ENCODE results near the gene FIZ1. TPM values are rescaled to one million over a fixed set of nuclear protein-coding genes. Genes with fewer than 3 reads are reported as not detected.
A peak's percentile ranks its signal among the peaks of the same experiment; 100 is the strongest.

Gene FIZ1
- total RNA-seq, 1 donor, result 4.3 TPM

DNA sequence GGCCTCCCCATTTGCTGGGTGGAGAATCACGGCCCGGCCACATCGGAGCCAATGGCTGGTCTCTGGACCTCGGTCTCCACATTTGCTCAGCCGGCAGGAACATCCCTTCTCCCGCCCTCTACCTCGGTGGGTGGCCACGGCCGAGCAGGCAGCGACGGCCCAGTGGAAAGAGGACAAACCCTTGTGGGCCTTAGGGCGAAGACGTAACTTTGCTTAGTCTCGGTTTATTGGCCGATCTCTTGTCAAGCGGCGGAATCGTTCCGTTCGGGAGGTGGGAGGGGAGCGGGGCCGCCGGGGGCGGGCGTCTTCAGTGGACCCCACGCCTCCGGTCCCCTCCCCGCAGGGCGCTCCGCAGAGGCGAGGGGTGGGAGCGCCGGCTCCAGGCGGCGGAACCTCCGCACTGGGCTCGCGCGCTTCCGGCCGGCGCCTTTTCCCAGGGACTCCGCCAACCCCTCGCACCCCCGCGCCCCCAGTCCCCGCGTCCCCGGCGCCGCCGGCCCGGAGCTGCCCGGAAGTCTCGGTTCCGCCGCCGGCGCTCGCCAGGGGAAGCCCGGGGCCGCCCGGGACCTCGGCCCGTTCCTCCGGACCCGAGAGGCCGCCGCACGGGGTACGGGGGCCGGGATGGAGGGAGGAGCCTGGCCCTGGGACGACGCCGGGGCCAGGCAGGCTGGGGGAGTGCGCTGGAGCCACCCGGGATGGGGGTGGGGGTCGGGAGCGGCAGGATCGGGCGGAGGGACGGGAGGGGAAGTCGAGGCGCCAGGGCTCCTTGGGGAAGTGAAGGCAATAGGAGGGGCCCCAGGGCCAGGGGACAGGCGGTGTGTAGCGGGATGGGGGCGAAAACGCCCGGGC is 41.5 kb upstream of the FIZ1 start, which contains the start of gene ZNF580:
Gene ZNF580 (plus strand): TSS at position 426 of the 849 bp plus-strand sequence. CDS start 1,507 bp downstream, outside the sequence.
- peak within 1 kb of the TSS; percentile 72 for H3K4me3 ChIP-seq (ENCODE audit: low read depth, low read length)
- peak; percentile 87 for DNase-seq (ENCODE audit: low read depth)
- TF ChIP-seq, protein P1, sequence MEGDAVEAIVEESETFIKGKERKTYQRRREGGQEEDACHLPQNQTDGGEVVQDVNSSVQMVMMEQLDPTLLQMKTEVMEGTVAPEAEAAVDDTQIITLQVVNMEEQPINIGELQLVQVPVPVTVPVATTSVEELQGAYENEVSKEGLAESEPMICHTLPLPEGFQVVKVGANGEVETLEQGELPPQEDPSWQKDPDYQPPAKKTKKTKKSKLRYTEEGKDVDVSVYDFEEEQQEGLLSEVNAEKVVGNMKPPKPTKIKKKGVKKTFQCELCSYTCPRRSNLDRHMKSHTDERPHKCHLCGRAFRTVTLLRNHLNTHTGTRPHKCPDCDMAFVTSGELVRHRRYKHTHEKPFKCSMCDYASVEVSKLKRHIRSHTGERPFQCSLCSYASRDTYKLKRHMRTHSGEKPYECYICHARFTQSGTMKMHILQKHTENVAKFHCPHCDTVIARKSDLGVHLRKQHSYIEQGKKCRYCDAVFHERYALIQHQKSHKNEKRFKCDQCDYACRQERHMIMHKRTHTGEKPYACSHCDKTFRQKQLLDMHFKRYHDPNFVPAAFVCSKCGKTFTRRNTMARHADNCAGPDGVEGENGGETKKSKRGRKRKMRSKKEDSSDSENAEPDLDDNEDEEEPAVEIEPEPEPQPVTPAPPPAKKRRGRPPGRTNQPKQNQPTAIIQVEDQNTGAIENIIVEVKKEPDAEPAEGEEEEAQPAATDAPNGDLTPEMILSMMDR (IDR thresholded peaks at IDR 0.05; ENCODE audit: insufficient read depth, low read depth, low read length), result no peak

- peak; percentile 73 for DNase-seq (ENCODE audit: low read depth)
- H3K4me3 ChIP-seq (ENCODE audit: low read depth, low read length), result peak overlapping the region; percentile 72
- TF ChIP-seq, protein P1 (IDR thresholded peaks at IDR 0.05; ENCODE audit: insufficient read depth, low read depth, low read length), result peak; percentile 38
Measured at GRCh38 chr19:55640043-55640576, 40.8 kb upstream of the FIZ1 start.

DNA sequence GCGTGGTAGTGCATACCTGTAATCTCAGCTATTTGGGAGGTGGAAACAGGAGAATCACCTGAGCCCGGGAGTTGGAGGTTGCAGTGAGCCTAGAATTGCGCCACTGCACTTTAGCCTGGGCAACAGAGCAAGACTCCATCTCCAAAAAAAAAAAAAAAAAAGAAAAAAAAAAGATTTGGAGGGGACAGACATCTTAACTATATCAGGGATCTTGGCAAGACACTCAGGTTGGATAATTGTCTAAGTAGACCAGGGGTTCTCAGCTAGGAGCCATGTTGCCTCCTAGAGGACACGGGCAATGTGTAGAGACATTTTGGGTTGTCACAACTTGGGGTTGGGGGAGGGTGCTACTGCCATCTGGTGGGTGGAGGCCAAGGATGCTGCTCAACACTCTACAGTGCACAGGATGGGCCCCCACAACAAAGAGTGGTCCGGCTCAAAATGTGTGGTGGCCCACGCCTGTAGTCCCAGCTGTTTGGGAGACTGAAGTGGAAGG is 39.6 kb upstream of the FIZ1 start:
- no peak overlapping the region for H3K4me3 ChIP-seq (ENCODE audit: low read depth, low read length)
- TF ChIP-seq, protein P1 (IDR thresholded peaks at IDR 0.05; ENCODE audit: insufficient read depth, low read depth, low read length), result peak; percentile 51
- peak; percentile 24 for DNase-seq (ENCODE audit: low read depth)

DNA sequence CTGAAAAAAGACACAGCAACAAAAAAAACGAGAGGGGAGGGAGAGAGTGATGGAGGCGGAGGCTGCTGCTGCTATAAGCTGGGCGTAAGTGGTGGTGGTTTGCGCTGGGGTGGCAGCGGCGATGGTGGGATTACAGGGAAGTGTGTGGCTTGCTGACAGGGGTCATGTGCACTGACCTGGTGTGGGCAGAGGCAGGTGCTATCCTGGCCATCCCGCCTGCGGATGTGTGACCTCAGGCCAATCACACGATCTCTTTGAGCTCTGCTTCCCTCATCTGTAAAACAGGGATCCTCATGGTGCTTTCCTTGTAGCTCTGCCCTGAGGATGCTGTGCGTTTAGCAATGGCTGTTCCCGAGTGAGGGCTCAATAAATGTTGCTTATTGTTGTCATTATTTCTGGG is 38.2 kb upstream of the FIZ1 start:
- no peak overlapping the region for H3K4me3 ChIP-seq (ENCODE audit: low read depth, low read length)
- TF ChIP-seq, protein P1 (IDR thresholded peaks at IDR 0.05; ENCODE audit: insufficient read depth, low read depth, low read length), result no peak
- no peak for DNase-seq (ENCODE audit: low read depth)

DNA sequence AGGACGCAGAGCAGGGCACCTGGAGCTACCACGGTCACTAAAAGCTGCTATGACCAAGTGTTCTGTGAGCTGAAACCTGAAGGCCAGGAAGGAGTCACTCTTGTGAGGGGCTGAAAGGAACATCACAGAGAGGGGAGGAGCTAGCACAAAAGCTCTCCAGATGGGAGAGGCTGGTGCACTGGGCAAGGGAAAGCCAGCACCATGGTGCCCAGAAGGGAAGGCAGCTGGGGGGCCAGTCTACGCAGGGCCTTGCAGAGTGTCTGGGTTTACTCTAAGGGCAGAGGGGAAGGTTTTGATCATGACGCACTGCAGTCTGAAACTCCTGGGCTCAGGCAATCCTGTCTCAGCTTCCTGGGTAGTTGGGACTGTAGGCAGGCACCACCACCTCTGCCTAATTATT is 37.4 kb upstream of the FIZ1 start:
- no peak for DNase-seq (ENCODE audit: low read depth)
- TF ChIP-seq, protein P1 (IDR thresholded peaks at IDR 0.05; ENCODE audit: insufficient read depth, low read depth, low read length), result no peak
- H3K4me3 ChIP-seq (ENCODE audit: low read depth, low read length), result no peak overlapping the region

GRCh38 chr19:55635856-55636440 is 36.6 kb upstream of the FIZ1 start:
- H3K4me3 ChIP-seq (ENCODE audit: low read depth, low read length), result peak overlapping the region; percentile 98
- TF ChIP-seq, protein P1 (IDR thresholded peaks at IDR 0.05; ENCODE audit: insufficient read depth, low read depth, low read length), result no peak
- no peak for DNase-seq (ENCODE audit: low read depth)

All from fibroblast of villous mesenchyme (primary cell).